Femur (tissue), 1 donor: ENCODE measurements around the gene GNPTG.
A peak's percentile ranks its signal among the peaks of the same experiment; 100 is the strongest.

Experiments
- DNase-seq: peaks from one replicate; pipeline ENCODE4 v3.0.0-alpha.2; 2017

Gene GNPTG

GRCh38 chr16:1401758-1402154, 50.0 kb downstream of the GNPTG start:
- no peak for DNase-seq

DNA sequence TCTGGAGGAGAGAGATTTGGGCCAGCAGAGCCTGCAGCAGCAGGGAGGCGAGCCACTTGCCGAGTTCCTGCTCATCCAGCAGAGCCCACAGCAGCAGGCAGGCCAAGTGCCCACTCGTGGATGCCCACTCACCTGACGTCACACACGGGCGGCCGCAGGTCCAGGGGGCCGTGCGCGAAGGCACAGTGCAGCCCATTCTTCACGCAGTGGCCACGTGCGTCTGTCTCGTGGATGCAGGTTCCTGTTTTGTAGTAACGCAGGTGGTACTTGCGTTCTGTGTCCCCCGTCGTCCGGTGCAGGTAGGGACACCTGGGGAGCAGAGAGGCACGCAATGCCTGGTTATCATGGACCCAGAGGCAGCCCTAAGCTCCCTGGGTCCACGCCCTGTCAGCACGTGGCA, 51.3 kb downstream of the GNPTG start:
- no peak for DNase-seq

DNA sequence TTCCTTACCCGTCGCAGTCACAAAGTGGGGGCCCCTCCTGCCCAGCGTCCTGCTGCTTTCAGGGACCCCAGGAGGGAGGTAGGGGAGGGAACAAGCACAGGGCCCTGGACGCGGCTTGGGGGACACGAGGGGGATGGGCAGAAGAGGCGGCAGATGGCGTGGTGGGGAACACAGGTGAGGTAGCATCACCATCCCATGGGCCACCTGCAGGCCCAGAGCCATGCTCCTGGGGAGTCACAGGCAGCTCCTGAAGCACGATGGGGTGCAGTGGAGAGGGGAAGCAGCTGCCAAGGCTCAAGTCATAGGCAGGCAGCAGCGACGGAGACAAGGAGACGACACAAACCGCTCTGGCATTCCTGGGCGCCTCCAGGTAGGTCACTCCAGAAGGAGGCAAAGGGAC, 52.0 kb downstream of the GNPTG start:
- no peak for DNase-seq

DNA sequence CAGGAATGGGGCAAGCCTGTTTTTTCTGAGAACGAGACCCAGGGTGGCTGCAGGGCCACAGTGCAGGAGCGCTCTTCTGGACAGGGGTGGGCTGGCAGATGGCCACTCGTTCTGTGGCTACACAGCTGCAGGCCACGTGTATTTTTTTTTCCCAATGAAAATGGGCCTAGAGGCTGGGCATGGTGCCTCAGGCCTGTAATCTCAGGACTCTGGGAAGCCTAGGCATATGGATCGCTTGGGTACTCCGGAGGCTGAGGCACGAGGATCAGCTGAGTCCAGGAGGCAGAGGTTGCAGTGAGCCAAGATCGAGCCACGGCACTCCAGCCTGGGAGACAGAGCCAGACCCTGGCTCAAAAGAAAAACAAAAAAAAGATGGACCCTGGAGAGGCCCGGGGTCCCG, 56.0 kb downstream of the GNPTG start:
- no peak for DNase-seq

- DNase-seq = peak; percentile 95
These were observed 56.6 kb downstream of the GNPTG start for GRCh38 chr16:1408171-1408837.

- no peak for DNase-seq
These were observed 61.1 kb downstream of the GNPTG start for GRCh38 chr16:1412847-1413246.
